ENCODE measurements around the gene PTGES3.

- no peak for TF ChIP-seq POLR2AphosphoS5 (IDR thresholded peaks at IDR 0.05; ENCODE audit: low read depth, low read length)
- no peak for TF ChIP-seq POLR2A (IDR thresholded peaks at IDR 0.05; ENCODE audit: borderline replicate concordance, extremely low read depth, insufficient read depth, insufficient read length)
- TF ChIP-seq CTCF (IDR thresholded peaks at IDR 0.05 in 2 of 3, conservative IDR thresholded peaks at IDR 0.05 in 1 of 3; ENCODE audit: borderline replicate concordance in 1 of 3, insufficient read depth in 1 of 3, low read depth in 2 of 3, low read length in 2 of 3), result no peak
- no peak for TF ChIP-seq SIN3A (IDR thresholded peaks at IDR 0.05; ENCODE audit: low read depth)
- TF ChIP-seq SP1 (IDR thresholded peaks at IDR 0.05; ENCODE audit: low read depth), result no peak
- no peak for TF ChIP-seq YY1 (IDR thresholded peaks at IDR 0.05; ENCODE audit: extremely low read depth, insufficient replicate concordance, low read depth, low read length)
Observed at GRCh38 chr12:56668197-56668457, 20.0 kb downstream of the PTGES3 start.
